Stimulated activated CD4-positive, alpha-beta T cell treated with anti-CD3 and anti-CD28 coated beads, Interleukin-15, amount 100 ng/mL, for 1 hour (primary cell): ENCODE results near the gene DAPK1.

Experiments
- DNase-seq, 2 donors: peaks; one replicate each; pipeline ENCODE4 v3.0.0-alpha.2; 2020; ENCODE audit warnings: low read depth in 1 of 2, low spot score in 1 of 2

The DAPK1 gene

DNA sequence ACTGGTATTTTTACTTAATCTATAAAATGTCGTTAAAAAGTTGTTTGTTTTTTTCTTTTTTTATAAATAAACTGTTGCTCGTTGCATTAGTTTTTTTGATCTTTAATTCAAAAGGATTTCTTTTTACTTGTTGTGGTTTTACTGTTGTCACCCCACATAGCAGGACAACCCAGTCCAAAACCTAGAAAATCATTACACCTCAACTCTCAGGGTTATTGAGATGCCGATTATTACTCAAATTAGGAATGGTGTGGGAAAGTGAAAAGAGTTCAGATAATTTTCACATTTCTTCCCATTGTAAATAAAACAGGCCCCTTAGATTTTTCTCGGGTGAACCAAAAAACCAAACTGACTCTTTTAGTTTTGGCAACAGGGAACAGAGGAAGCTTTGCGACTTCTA lies 210.9 kb downstream of the DAPK1 start:
- no peak for DNase-seq

DNA sequence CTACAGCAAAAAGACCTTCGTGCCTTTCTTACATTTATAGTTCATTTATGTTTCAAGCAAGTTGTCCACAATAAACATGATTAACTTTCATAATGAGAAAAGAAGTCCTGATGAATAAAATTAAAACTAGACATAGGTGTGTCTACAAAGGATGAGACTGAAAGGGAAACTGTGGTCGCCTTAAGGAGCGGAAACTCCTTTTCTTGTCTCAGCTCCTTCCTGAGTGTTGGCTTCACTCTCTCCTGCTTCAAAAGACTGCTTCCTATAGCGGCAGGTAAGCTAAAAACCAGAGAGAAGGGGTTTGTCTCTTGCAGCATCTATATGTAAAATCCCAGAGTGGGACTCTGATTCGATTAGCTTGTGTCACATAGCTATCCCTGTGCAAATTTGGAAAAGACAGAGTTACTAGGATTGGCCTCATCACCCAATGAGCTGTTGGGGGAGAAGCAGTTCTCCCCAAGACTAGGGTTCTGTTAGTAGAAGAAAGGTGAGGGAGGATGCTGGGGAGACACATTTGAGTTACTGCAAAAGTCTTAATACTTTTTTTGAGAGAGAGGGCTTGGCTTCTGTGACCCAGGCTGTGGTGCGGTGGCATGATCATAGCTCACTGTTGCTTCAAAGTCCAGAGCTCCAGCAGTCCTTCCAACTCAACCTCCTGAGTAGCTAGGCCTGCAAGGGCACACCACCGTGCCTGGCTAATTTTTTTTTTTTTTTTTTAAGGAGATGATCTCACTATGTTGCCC lies 211.5 kb downstream of the DAPK1 start:
- DNase-seq: no peak

DNA sequence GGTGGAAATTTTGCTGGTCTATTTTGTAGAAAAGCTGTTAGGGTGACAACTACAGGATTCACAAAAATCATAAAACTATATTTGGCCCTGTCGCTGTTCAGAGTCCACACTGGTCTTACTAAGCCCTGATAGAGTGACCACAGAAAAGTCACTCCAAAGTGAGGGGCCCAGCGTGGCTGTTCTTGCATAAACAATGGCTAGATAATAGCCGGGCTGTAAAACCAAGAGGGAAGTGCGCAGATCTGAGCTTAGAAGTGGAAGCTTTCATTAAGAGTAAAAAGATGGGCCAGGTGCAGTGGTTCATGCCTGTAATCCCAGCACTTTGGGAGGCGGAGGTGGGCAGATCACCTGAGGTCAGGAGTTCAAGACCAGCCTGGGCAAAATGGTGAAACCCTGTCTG lies 212.8 kb downstream of the DAPK1 start:
- no peak for DNase-seq

DNA sequence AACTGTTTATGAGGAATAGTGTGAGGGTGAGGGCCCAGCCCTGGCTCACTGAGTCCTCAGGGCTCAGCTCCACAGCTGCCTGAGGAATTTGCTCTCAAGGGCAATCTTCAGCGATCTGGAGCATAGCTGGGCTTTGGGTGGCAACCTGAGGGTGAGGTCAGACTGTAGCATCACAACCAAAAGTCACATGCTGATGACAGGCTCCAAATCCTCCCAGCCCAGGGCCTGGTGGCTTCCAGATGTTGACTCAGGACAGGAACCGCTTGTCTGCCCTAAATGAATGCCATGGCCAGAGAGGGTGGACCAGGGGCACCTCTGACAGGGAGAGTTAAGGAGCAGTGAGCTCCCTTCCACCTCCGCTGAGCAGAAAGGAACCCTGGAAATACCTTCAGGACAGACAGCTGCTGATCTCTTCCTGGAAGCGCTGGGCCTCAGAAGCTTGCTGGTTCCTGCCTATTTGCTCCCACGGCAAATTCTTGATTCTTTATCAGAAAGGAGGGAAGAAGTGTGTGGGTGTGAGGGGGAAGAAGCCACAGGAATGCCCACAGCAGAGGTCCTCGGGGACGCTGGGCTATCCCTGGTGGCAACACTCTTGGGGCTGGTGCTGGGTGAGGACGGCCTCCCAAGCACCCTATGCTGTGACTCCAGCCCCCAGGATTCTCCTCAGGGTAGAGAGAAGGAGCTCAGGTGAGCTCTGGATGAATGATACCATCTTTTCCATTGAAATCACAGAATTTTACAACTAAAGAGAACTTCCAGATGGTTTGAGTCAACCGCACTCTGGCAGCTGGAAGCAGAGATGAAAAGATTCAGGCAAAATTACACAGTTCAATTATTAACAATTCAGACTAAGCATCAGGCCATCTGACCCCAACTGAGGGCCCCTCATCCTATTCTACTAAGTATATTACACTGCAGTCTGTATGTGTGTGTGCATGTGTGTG lies 214.5 kb downstream of the DAPK1 start:
- DNase-seq: no peak

DNA sequence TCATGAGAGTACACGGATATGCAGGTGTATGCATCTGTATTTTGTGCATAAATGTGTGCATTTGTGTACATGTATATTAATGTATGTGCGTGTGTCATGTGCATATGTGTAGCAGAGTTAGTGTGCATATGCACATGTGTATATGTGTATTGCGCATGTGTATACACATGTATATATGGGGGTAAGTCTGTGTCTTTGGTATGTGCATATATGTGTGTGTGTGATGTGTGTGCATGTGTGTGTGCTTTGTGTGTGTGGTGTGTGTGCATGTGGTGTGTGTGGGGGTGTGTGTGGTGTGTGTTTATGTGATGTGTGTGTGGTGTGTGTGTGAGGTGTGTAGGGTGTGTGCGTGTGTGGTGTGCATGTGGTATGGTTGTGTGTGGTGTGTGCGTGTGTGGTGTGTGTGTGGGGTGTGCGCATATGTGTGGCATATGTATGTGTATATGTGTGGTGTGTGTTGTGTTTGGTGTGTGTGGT lies 215.2 kb downstream of the DAPK1 start:
- DNase-seq: no peak

DNA sequence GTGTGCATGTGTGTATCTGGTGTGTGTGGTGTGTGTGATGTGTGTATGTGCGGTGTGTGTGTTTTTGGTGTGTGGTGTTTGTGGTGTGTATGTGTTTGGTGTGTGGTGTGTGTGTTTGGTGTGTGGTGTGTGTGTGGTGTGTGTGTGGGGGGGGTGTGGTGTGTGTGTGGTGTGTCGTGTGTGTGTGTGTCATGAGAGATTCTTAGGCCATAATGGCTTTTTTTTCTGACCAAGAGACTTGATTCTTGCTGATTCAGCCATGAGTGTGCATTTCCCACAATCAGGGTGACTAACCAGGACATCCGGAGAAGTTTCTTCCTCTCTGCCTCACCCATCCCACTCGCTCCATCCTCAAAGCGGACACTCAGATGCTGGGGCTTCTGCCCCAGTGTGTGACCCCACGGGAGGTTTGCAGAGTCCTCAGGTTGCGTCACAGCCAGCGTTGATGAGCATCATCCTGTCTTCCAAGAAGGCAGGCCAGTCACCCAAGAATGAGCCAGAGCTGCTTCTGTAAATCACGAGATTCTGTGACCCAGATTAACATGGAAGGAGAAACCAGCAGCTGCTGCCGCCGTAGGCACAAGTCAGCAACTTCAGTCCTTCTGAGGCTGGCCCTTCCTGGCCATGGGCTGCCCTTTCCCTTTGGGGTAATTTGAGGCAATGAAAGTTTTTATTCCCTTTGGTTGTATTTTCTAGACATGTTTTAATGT lies 215.8 kb downstream of the DAPK1 start:
- DNase-seq: no peak

DNA sequence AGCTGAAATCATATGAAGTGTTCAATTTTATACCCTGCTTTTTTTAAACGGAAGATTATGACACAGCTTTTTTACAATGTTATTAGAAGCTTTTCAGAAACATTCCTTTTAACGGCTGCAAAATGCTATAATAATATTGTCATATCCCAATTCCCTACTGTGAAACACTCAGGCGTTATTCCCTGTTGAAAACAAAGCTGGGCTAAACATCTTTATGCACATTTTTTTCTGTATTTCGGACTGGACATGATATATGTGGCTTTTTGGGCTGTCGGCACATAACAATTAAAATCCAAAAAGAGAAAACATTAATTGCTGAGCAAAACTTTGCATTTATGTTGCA lies 216.3 kb downstream of the DAPK1 start:
- no peak for DNase-seq

DNA sequence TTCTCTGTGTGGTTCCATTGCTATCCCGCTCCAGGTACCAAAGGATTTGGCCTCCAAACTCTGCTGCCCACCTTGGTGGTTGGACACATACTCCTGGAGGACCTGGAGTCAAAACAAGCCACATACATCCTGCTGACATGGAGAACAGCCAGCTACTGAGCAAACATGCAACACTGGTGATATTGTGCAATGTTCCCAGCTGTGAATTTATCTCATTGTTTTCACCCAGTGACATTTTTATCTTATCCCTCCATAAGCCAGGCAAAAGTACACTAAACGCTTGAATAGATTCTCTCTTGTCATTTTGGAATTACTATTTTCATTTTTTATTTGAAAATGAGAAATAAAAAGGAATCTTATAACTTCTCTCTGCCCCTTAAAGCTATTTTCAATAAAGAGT lies 217.2 kb downstream of the DAPK1 start:
- no peak for DNase-seq

DNA sequence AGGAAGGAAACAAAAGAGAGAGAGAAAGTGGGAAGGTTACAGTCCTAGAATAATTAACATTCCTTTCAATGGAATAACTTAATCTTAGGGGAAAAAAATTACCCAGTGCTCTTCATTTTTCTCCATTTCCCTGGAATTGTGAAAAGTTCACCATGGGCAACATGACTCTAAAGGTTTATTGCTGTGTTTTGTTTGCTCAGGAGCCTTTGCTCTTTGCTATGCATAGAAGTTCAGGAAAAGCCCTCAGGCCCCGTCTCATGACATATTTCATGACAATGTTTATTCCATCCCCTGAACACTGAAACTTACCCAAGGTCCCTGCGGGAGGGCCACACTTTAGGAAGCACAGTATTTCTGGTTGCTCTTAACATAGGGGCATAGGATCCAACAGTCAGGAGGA lies 218.5 kb downstream of the DAPK1 start:
- DNase-seq: no peak

DNA sequence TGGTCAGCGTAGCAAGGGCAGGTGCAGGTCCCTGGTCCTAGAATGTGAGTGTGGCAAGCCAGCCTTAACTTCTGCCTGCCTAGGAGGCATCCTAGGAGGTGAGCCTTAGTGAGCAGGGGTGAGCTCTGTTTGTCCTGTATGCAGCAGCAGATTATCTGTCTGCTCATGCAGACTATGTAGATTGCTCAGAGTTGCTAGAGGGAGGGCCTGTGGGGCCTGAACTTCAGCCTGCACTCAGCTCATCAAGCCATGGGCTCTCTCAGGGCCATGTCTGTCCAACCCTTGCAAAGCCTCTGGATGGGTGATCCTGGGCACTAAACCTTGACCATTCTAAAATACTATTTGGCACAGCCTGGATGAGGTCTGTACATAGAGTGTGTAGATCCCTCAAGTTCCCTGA lies 219.8 kb downstream of the DAPK1 start:
- DNase-seq: no peak

DNA sequence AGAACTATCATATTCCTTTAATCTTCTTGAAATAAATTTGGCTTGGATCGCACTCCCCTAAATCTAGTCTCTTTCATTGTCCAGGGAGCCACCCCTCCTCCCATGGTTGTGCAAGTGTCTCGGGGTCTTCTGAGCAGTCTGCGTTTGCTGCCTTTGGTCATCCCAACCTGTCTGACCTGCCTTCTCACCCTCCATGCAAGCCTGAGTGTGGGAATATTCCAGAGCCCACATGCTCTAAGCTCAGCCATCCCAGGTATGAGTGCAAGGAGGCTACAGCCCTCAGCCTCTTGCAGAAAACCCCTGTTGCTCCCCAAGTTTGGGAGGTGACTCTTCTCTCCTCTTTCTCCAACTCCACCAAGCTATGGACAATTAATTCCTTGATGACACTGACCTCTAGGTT lies 220.6 kb downstream of the DAPK1 start:
- DNase-seq: no peak

DNA sequence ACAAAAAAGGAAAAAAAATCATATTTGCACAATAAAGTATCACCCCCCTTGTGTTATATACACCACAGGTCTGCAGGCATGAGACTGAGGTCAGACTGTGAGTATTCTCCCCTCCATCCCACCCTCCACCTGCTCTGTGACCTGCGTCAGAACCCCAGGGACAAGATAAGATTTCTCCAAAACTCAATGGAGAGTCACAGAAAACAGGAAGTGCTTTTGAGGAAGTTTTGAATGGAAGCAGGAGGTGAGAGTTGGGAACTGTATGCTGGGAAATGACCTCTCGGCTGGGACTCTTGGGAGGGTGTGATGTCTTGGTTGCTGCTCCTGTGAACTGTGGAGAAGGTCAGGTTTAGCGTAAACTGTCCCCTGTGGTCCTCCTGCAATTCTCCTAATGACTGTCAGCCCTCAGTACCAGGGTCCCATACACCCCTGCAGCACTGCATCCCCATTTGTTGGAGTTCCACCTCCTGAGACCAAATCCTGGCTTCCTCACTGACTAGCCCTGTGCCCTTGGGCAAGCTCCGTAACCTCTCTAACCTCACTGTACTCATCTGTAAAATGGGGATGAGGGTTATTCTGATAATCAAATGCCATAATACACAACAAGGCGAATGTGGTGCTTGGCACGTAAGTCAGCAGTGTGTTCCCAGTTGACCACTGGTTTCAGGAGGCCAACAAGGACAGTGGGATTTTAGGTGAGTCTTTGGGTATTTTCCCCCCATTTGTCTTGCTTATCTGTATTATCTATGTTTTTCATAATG lies 221.4 kb downstream of the DAPK1 start:
- DNase-seq: no peak

DNA sequence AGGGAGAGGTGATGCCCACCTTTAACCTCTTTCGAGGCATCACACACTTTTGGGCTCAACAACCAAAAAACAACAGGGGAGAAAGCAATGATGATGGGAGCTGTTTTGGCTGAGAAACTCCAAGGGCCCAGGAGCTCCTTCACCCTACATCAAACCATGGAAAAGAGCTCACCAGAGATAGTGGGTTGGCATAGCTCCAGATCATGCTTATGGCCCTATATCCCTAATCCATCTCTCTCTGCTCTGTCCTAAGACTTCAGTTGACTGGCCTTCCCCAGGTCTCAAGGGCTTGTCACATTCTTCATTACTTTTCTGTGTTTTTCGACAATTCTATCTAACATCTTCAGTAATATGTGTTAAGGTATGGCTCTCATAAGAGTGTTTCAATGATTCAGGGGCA lies 222.5 kb downstream of the DAPK1 start:
- no peak for DNase-seq

DNA sequence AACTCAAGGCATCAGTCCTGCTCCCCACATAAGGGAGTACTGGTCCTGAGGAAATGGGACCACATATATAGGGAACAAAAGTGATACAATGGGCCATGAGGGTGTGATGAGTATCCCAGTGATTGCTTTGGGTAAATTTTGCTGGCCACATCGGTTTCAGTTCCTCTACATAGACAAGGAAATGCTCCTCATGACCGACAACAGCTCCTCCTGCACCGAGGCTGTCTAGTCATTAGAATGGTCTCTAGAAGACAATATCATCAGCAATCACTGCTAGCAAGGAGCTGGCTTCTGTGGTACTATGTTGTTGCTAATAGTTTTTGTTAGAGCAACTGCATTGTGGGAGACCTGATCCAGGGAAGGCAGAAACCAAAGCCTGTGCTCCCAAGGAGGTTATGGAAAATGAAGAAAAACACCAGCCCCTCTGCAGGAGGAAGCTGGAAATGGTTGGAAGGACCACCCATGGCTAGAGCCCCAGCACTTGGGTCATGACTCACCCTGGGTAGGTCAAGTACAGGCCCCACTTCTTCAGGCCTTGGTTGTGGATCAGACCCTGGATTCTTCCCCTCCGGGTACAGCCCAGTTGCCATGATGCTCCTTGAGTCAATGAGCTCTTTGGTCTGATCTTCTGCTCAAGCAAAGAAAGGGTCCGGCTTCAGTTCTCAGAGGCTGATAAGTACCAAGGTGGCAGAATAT lies 224.9 kb downstream of the DAPK1 start:
- no peak for DNase-seq

DNA sequence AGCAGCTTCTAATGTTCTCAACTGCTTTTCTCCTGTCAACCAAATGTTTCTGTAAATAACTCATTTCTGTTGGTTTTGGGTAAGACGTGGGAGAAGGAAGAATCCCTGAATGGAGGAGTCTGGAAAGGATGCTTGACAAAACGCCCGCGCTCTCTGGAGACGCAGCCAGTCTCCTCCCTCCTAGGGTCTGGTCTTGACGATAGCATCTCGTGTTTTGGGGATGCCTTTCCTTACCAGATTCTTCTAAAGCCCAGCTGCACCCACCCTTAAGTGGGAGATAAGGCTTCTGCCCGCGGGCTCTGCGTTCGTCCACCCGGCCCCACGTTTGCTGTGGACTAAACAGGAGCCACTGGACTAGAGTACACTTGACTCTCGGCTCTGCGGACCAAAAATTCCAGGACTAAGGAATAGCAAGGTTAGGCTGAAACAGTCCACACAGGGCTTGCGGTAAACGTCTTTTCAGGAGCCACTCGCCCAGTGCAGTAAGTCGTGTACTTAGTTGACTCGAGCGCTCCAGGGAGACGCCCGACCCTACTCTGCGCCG lies 227.8 kb downstream of the DAPK1 start:
- DNase-seq: no peak

DNA sequence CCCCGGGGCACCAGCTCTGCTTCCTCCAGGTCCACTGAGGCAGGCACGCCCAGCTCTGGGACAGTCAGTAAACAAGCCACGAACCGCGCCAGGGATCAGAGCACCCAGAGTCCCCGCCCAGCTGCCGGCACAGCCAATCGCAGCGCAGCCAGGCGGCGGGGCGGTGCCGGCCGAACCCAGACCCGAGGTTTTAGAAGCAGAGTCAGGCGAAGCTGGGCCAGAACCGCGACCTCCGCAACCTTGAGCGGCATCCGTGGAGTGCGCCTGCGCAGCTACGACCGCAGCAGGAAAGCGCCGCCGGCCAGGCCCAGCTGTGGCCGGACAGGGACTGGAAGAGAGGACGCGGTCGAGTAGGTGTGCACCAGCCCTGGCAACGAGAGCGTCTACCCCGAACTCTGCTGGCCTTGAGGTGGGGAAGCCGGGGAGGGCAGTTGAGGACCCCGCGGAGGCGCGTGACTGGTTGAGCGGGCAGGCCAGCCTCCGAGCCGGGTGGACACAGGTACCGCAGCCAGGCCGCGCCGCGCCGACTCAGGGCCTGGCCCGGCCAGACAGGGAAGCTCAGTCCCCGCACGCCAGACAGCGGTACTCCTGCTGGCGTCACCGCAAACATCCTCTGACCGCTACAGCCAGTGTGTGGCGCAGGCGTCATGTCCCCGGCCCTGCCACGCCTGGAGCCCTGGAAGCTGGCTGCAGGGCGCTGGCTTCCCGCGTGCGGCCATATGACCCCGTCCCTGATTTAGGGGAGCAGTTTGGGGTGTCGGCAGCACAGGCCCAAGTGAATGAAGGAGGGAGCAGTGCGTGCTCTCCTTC lies 228.4 kb downstream of the DAPK1 start, which contains the start of gene CTSL:
TSS of gene CTSL (plus strand) at position 220 of the 810 bp plus-strand sequence. CDS start 1,485 bp downstream, outside the sequence.
- DNase-seq: peak; percentile 25 to 48

DNA sequence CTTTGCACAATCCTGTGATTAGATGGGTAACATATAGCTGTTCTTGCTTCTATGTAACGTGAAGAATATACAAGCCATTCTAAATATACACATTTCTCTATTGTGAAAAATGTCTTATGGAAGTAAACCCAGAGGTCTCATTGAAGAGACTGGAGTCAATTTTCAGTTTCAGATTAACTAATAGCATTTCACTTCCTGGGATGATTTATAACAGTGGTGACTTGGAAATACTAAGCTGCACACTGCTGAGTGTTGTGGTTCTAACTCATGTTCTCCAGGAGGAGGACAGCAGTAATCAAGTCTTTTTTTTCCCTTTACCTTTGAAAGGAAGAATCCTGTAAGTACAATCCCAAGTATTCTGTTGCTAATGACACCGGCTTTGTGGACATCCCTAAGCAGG lies 231.6 kb downstream of the DAPK1 start:
- no peak for DNase-seq

DNA sequence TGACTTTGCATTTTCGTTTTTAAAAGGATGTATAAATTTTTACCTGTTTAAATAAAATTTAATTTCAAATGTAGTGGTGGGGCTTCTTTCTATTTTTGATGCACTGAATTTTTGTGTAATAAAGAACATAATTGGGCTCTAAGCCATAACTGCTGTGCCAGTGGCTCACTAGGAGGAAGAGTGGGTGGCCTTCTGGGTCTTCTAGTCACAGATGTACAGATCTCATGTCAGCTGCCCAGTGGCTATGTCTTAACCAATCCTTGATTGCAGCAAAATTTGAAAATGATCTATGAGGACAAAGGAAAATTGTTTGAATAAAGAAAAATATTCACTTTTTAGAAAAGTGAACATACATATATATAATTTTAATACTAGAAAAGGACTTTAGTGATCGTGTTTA lies 233.7 kb downstream of the DAPK1 start:
- no peak for DNase-seq

DNA sequence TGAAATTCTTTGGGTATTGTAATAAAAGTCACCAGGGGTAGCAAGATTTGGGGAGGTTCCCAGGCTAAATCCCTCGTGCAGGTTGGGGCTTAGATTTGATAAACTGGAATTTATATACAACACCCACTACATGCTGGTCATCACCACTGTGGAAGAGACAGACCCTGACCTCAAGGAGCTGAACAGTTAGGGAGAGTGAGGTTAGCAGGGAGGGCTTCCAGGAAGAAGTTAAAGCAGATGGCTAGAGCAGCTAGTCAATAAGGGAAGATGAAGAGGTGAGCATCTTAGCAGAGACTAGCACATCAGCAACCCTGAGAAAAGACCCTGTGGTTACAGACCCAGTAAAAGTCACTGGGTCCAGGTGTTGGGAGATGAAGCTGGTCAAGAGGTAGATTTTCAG lies 234.7 kb downstream of the DAPK1 start:
- DNase-seq: no peak
